ENCODE measurements around the gene NYNRIN. TPM values are rescaled to one million over a fixed set of nuclear protein-coding genes. Genes with fewer than 3 reads are reported as not detected.

Gene NYNRIN
- total RNA-seq, 1 donor from 2014 or later, result 23.1 TPM

- H3K4me3 ChIP-seq, result no peak overlapping the region
- TF ChIP-seq CTCF (IDR thresholded peaks at IDR 0.05), result no peak
- peak overlapping the region; percentile 100 for H3K27ac ChIP-seq
- peaks cover 39 to 50% of the 10 kb centered on the region in 2 donors for H3K36me3 ChIP-seq
- H3K27me3 ChIP-seq, result no peaks in the 10 kb centered on the region
- H3K4me1 ChIP-seq, result peaks cover 0 to 23% of the 10 kb centered on the region in 2 donors
- no peak for DNase-seq (ENCODE audit: low spot score in 2 of 2)
- intact Hi-C loops (cut with DNase I), result no loop called here
- H3K9me3 ChIP-seq, result no peaks in the 10 kb centered on the region
These were observed 42.0 kb downstream of the NYNRIN start for GRCh38 chr14:24440606-24441399.

- Histone ChIP-seq H3K4me3 (peak overlapping the region; percentile 84 to 86), H3K4me1 (peaks cover 0 to 21% of the 10 kb centered on the region in 2 donors), H3K27ac (peak overlapping the region; percentile 100), H3K27me3 (no peaks in the 10 kb centered on the region), H3K9me3 (no peaks in the 10 kb centered on the region), H3K36me3 (peaks cover 33 to 44% of the 10 kb centered on the region in 2 donors)
- intact Hi-C loops (cut with DNase I), result no loop called here
- no peak for DNase-seq (ENCODE audit: low spot score in 2 of 2)
- no peak for TF ChIP-seq CTCF (IDR thresholded peaks at IDR 0.05)
These were observed 42.7 kb downstream of the NYNRIN start for GRCh38 chr14:24441485-24441884.

GRCh38 chr14:24441904-24442239 is 43.1 kb downstream of the NYNRIN start:
- Histone ChIP-seq H3K4me3 (peak overlapping the region; percentile 84 to 86), H3K36me3 (peaks cover 31 to 41% of the 10 kb centered on the region in 2 donors), H3K4me1 (peaks cover 0 to 19% of the 10 kb centered on the region in 2 donors), H3K9me3 (no peaks in the 10 kb centered on the region), H3K27ac (peak overlapping the region; percentile 100), H3K27me3 (no peaks in the 10 kb centered on the region)
- TF ChIP-seq CTCF (IDR thresholded peaks at IDR 0.05), result no peak
- DNase-seq (ENCODE audit: low spot score in 2 of 2), result no peak
- intact Hi-C loops (cut with DNase I), result loop anchor here (1.0 to 2.0 kb wide), 3 partner anchors 13 to 327 kb away; partner anchors contain the start of genes CBLN3, DCAF11, KHNYN and NRL

- H3K4me3 ChIP-seq, result peak within 1 kb of the TSS; percentile 84 to 86
- peaks cover 25 to 36% of the 10 kb centered on the region in 2 donors for H3K36me3 ChIP-seq
- intact Hi-C loops (cut with DNase I), result loop anchor here (1.0 to 2.0 kb wide), 3 partner anchors 13 to 328 kb away; partner anchors contain the start of genes CBLN3, DCAF11, KHNYN and NRL
These were observed 43.6 kb downstream of the NYNRIN start, which contains the start of gene SDR39U1 for GRCh38 chr14:24442240-24443052. TSS of gene SDR39U1 (minus strand) at chr14:24442776. CDS start at chr14:24442769, 7 bp downstream.

More at GRCh38 chr14:24442240-24443052, 43.6 kb downstream of the NYNRIN start, which contains the start of gene SDR39U1:
- no peak for TF ChIP-seq CTCF (IDR thresholded peaks at IDR 0.05)
- Histone ChIP-seq H3K9me3 (no peaks in the 10 kb centered on the region), H3K27me3 (no peaks in the 10 kb centered on the region), H3K27ac (peak within 1 kb of the TSS; percentile 100), H3K4me1 (peaks cover 0 to 15% of the 10 kb centered on the region in 2 donors)
- peak; percentile 93 to 99 for DNase-seq (ENCODE audit: low spot score in 2 of 2)
